GM21390 (cell line): ENCODE data around the gene ASNSD1.
"Not testable (repeated sequence)": the region's sequence is repeated elsewhere in the genome, so short reads cannot be mapped to it uniquely, and the experiment has no call there.

Source experiments
- ATAC-seq: cut with Tn5 transposase; IDR thresholded peaks from one replicate; pipeline ENCODE4 v1.9.1; 2021; ENCODE audit not compliant: unreplicated experiment

The ASNSD1 gene

GRCh38 chr2:189646521-189646920, 14.7 kb upstream of the ASNSD1 start:
- no peak for ATAC-seq

- no peak for ATAC-seq
Observed at GRCh38 chr2:189648846-189649509, 12.3 kb upstream of the ASNSD1 start.

GRCh38 chr2:189651284-189651683, 10.0 kb upstream of the ASNSD1 start:
- ATAC-seq = no peak

- not testable (repeated sequence) for ATAC-seq
Observed at GRCh38 chr2:189653464-189653863, 7.8 kb upstream of the ASNSD1 start.

GRCh38 chr2:189654641-189655040, 6.6 kb upstream of the ASNSD1 start:
- ATAC-seq = no peak

GRCh38 chr2:189657867-189658266, 3.4 kb upstream of the ASNSD1 start:
- peak; percentile 46 for ATAC-seq

GRCh38 chr2:189658306-189659212, 2.7 kb upstream of the ASNSD1 start:
- no peak for ATAC-seq

- ATAC-seq = no peak
Observed at GRCh38 chr2:189659734-189660133, 1.5 kb upstream of the ASNSD1 start.

- ATAC-seq = no peak
Observed at GRCh38 chr2:189660803-189661147, 484 bp upstream of the ASNSD1 start.

GRCh38 chr2:189661957-189662321, 680 bp downstream of the ASNSD1 start:
- ATAC-seq = no peak

GRCh38 chr2:189662669-189663226, 1.5 kb downstream of the ASNSD1 start:
- no peak for ATAC-seq

GRCh38 chr2:189663319-189663718, 2.1 kb downstream of the ASNSD1 start:
- ATAC-seq = not testable (repeated sequence)

- ATAC-seq = no peak
Observed at GRCh38 chr2:189669913-189670312, 8.7 kb downstream of the ASNSD1 start.

- no peak for ATAC-seq
Observed at GRCh38 chr2:189673661-189674373, 12.6 kb downstream of the ASNSD1 start.

- peak; percentile 97 for ATAC-seq
Observed at GRCh38 chr2:189674374-189675112, 13.3 kb downstream of the ASNSD1 start, which contains the start of gene ANKAR. Gene ANKAR (plus strand): TSS chr2:189674670. CDS start chr2:189676491, 1,821 bp downstream.

GRCh38 chr2:189676471-189676870, 15.2 kb downstream of the ASNSD1 start:
- ATAC-seq = no peak

GRCh38 chr2:189679226-189679625, 18.0 kb downstream of the ASNSD1 start:
- ATAC-seq = no peak

GRCh38 chr2:189681203-189681602, 19.9 kb downstream of the ASNSD1 start:
- no peak for ATAC-seq

GRCh38 chr2:189681903-189682302, 20.6 kb downstream of the ASNSD1 start:
- no peak for ATAC-seq

- no peak for ATAC-seq
Observed at GRCh38 chr2:189683348-189683747, 22.1 kb downstream of the ASNSD1 start.

- ATAC-seq = no peak
Observed at GRCh38 chr2:189684811-189685210, 23.6 kb downstream of the ASNSD1 start.
